Omental fat pad (tissue), 4 donors: ENCODE results near the gene CIITA. TPM values are rescaled to one million over a fixed set of nuclear protein-coding genes. Genes with fewer than 3 reads are reported as not detected.
A peak's percentile ranks its signal among the peaks of the same experiment; 100 is the strongest.

ENCODE experiments used
- ATAC-seq: fragments of 150-250 bp; one replicate; pipeline ENCODE4 v1.9.1; 2016; ENCODE audit warnings: mild to moderate bottlenecking, moderate library complexity; ENCODE audit not compliant: low FRiP score
- DNase-seq: peaks from one replicate; pipeline ENCODE4 v3.0.0-alpha.2; 2019; ENCODE audit warnings: low spot score
- CTCF ChIP-seq, 3 donors: fragments of 450-650 bp; IDR thresholded peaks; one replicate each; pipeline ENCODE4 v1.5.1; 2016 to 2017; ENCODE audit warnings: antibody characterized with exemption in 3 of 3, mild to moderate bottlenecking in 3 of 3, moderate library complexity in 2 of 3
- total RNA-seq, 4 donors: library from RNA; depleted of rRNA; stranded (reverse); fragments of >200 nt; gene quantifications; one replicate each; pipeline ENCODE4 v1.1.0, GENCODE V29; 2016

CIITA gene
- total RNA-seq, 4 donors from 2014 or later = 3.2 to 101 (median 11.2) TPM

- no peak for TF ChIP-seq CTCF (IDR thresholded peaks at IDR 0.05)
- ATAC-seq (no peak), DNase-seq (no peak)
Observed at GRCh38 chr16:10867199-10867598, 9.8 kb upstream of the CIITA start.

GRCh38 chr16:10868104-10868595 is 8.9 kb upstream of the CIITA start:
- DNase-seq = no peak
- no peak for TF ChIP-seq CTCF (IDR thresholded peaks at IDR 0.05)
- ATAC-seq = no peak

GRCh38 chr16:10868596-10869469 is 8.2 kb upstream of the CIITA start:
- TF ChIP-seq CTCF (IDR thresholded peaks at IDR 0.05) = no peak
- ATAC-seq (no peak), DNase-seq (no peak)

- no peak for ATAC-seq
Observed at GRCh38 chr16:10870137-10870776, 6.7 kb upstream of the CIITA start.

GRCh38 chr16:10870808-10871156 is 6.2 kb upstream of the CIITA start:
- no peak for TF ChIP-seq CTCF (IDR thresholded peaks at IDR 0.05)
- ATAC-seq = no peak
- no peak for DNase-seq

More at GRCh38 chr16:10870137-10870776, 6.7 kb upstream of the CIITA start:
- TF ChIP-seq CTCF (IDR thresholded peaks at IDR 0.05) = no peak
- no peak for DNase-seq

GRCh38 chr16:10871157-10871991 is 5.6 kb upstream of the CIITA start:
- ATAC-seq (peak; percentile 50), DNase-seq (no peak)
- TF ChIP-seq CTCF (IDR thresholded peaks at IDR 0.05) = no peak
